SK-N-SH (cell line): ENCODE measurements around the gene RSAD2. TPM values are rescaled to one million over a fixed set of nuclear protein-coding genes. Genes with fewer than 3 reads are reported as not detected.

Experiments used
- CTCF ChIA-PET: fragments of 300-600, 350-600 bp; formaldehyde crosslinking; extraction: SDS; loops from one replicate; lab custom pipeline; 2021; lab: Yijun Ruan, JAX
- POLR2A ChIA-PET: fragments of 350-600 bp; sonication (Branson Sonifier 250); formaldehyde crosslinking; extraction: SDS; loops from one replicate; lab custom pipeline; 2020; ENCODE audit warnings: antibody characterized with exemption, inconsistent platforms; lab: Yijun Ruan, JAX
- DNase-seq: peaks from one replicate; pipeline ENCODE4 v3.0.0; 2012
- H2AFZ ChIP-seq: fragments of 200-600 bp; sonication (generic); 2 replicates; pipeline ENCODE4 v1.8.1; 2016; ENCODE audit warnings: antibody characterized with exemption, mild to moderate bottlenecking, low read depth
- H3F3A ChIP-seq: fragments of 200-600 bp; sonication (generic); replicated peaks from 2 replicates; pipeline ENCODE3; 2016; ENCODE audit warnings: antibody characterized with exemption, mild to moderate bottlenecking; ENCODE audit not compliant: insufficient read depth
- H3K27ac ChIP-seq, 2 experiments: fragments of 200-500 bp in 1 of 2; fragments of 200-600 bp in 1 of 2; sonication (Bioruptor generic) in 1 of 2; sonication (generic), shearing (Covaris generic) in 1 of 2; 2 replicates each; pipeline versions ENCODE4 v1.5.1 to v1.6.1; 2014 to 2016; ENCODE audit warnings: low read depth in 2 of 2, inconsistent platforms in 1 of 2, low read length in 1 of 2, mild to moderate bottlenecking in 1 of 2, mixed read lengths in 1 of 2
- H3K27me3 ChIP-seq: fragments of 200-600 bp; sonication (generic), shearing (Covaris generic); 2 replicates; pipeline ENCODE4 v1.6.1; 2016; ENCODE audit warnings: mixed run types; ENCODE audit not compliant: insufficient read depth
- H3K36me3 ChIP-seq, 2 experiments: fragments of 200-500 bp in 1 of 2; fragments of 200-600 bp in 1 of 2; sonication (Bioruptor generic) in 1 of 2; sonication (generic) in 1 of 2; replicated peaks in 1 of 2; 2 replicates each; pipeline versions ENCODE3 to v1.5.1; 2014 to 2016; ENCODE audit warnings: low read length in 1 of 2, mild to moderate bottlenecking in 1 of 2; ENCODE audit not compliant: insufficient read depth in 2 of 2, control insufficient read depth in 1 of 2
- H3K4me1 ChIP-seq, 2 experiments: fragments of 200-500 bp in 1 of 2; fragments of 200-600 bp in 1 of 2; sonication (Bioruptor generic) in 1 of 2; sonication (generic), shearing (Covaris generic) in 1 of 2; 2 replicates each; pipeline versions ENCODE4 v1.5.1 to v1.6.1; 2014 to 2016; ENCODE audit warnings: low read depth in 1 of 2, low read length in 1 of 2, mixed run types in 1 of 2; ENCODE audit not compliant: insufficient read depth in 2 of 2, control insufficient read depth in 1 of 2
- H3K4me2 ChIP-seq: fragments of 200-600 bp; sonication (generic), shearing (Covaris generic); 2 replicates; pipeline ENCODE4 v1.6.1; 2017; ENCODE audit warnings: mixed run types
- H3K4me3 ChIP-seq, 2 experiments: fragments of 200-500 bp in 1 of 2; fragments of 200-600 bp in 1 of 2; sonication (Bioruptor generic) in 1 of 2; sonication (generic), shearing (Covaris generic) in 1 of 2; 2 replicates each; pipeline versions ENCODE4 v1.5.1 to v1.8.1; 2014 to 2016; ENCODE audit warnings: low read depth in 2 of 2, inconsistent platforms in 1 of 2, low read length in 1 of 2, mild to moderate bottlenecking in 1 of 2, mixed read lengths in 1 of 2, moderate library complexity in 1 of 2
- H3K79me2 ChIP-seq: fragments of 200-600 bp; sonication (generic); 2 replicates; pipeline ENCODE4 v1.8.1; 2017; ENCODE audit warnings: mild to moderate bottlenecking; ENCODE audit not compliant: insufficient read depth
- H3K9ac ChIP-seq: fragments of 200-600 bp; sonication (generic); 2 replicates; pipeline ENCODE4 v1.6.1; 2017; ENCODE audit warnings: mixed run types
- H3K9me2 ChIP-seq: fragments of 200-600 bp; sonication (generic); 2 replicates; pipeline ENCODE4 v1.6.1; 2017; ENCODE audit warnings: mixed run types
- H3K9me3 ChIP-seq: fragments of 200-600 bp; sonication (generic); 2 replicates; pipeline ENCODE4 v1.6.1; 2017; ENCODE audit warnings: mixed run types, mild to moderate bottlenecking, moderate library complexity
- H4K20me1 ChIP-seq: fragments of 200-600 bp; sonication (generic); 2 replicates; pipeline ENCODE4 v1.6.1; 2017; ENCODE audit warnings: mild to moderate bottlenecking, mixed run types; ENCODE audit not compliant: insufficient read depth
- CHD2 ChIP-seq: fragments of 150-350 bp; IDR thresholded peaks from 2 replicates; pipeline ENCODE4 v1.6.1; 2018; ENCODE audit warnings: low read length; ENCODE audit not compliant: partially characterized antibody
- CTCF ChIP-seq: fragments of 200-600 bp; sonication (generic); IDR thresholded peaks from 2 replicates; pipeline ENCODE4 v1.6.1; 2017; ENCODE audit warnings: antibody characterized with exemption, mild to moderate bottlenecking, moderate library complexity
- EP300 ChIP-seq, 2 experiments: IDR thresholded peaks; 2 replicates each; pipeline versions ENCODE4 v1.4.0 to v1.6.1; 2012; ENCODE audit warnings: borderline replicate concordance in 1 of 2, low read depth in 1 of 2, low read length in 1 of 2
- FOSL2 ChIP-seq: IDR thresholded peaks from 2 replicates; pipeline ENCODE4 v1.4.0; 2012; ENCODE audit warnings: low read depth, mild to moderate bottlenecking, moderate library complexity, borderline replicate concordance
- FOXM1 ChIP-seq: IDR thresholded peaks from 2 replicates; pipeline ENCODE4 v1.4.0; 2012; ENCODE audit warnings: low read depth, mild to moderate bottlenecking
- GABPA ChIP-seq: IDR thresholded peaks from 2 replicates; pipeline ENCODE4 v1.4.0; 2012; ENCODE audit warnings: low read depth, mild to moderate bottlenecking
- MAX ChIP-seq: IDR thresholded peaks from 2 replicates; pipeline ENCODE4 v1.4.0; 2012; ENCODE audit warnings: low read depth
- MEF2A ChIP-seq: IDR thresholded peaks from 2 replicates; pipeline ENCODE4 v1.4.0; 2012; ENCODE audit warnings: low read depth, borderline replicate concordance
- NFIC ChIP-seq: IDR thresholded peaks from 2 replicates; pipeline ENCODE4 v1.4.0; 2012; ENCODE audit warnings: borderline replicate concordance
- RAD21 ChIP-seq: IDR thresholded peaks from 2 replicates; pipeline ENCODE4 v1.6.1; 2012; ENCODE audit warnings: mild to moderate bottlenecking, low read length
- RCOR1 ChIP-seq: fragments of 150-350 bp; IDR thresholded peaks from 2 replicates; pipeline ENCODE4 v1.6.1; 2017; ENCODE audit warnings: antibody characterized with exemption, low read length
- REST ChIP-seq: IDR thresholded peaks from 2 replicates; pipeline ENCODE4 v1.6.1; 2012; ENCODE audit warnings: mild to moderate bottlenecking, low read depth, low read length, moderate library complexity
- SIN3A ChIP-seq: IDR thresholded peaks from 2 replicates; pipeline ENCODE4 v1.6.1; 2012; ENCODE audit warnings: low read depth, mild to moderate bottlenecking, low read length, moderate library complexity, borderline replicate concordance
- USF1 ChIP-seq: IDR thresholded peaks from 2 replicates; pipeline ENCODE4 v1.4.0; 2012; ENCODE audit warnings: low read depth, borderline replicate concordance
- YY1 ChIP-seq: IDR thresholded peaks from 2 replicates; pipeline ENCODE4 v1.4.0; 2012; ENCODE audit warnings: low read depth, mild to moderate bottlenecking
- ZBTB33 ChIP-seq: IDR thresholded peaks from 2 replicates; pipeline ENCODE4 v1.4.0; 2012; ENCODE audit warnings: low read depth, borderline replicate concordance
- WGBS: methylation state at CpG from one replicate; pipeline ENCODE4 v1.1.6; 2017; ENCODE audit warnings: low lambda C conversion rate; 5-methylcytosine and 5-hydroxymethylcytosine counted together
- polyA plus RNA-seq, 3 experiments: library from polyadenylated mRNA; depleted of rRNA; stranded (reverse); fragments of >200 nt; gene quantifications; 2 replicates each; pipeline ENCODE4 v1.2.3, GENCODE V29; 2012

The RSAD2 gene
- polyA plus RNA-seq, 1 of the 3 experiments (the other 2 are of a cell fraction), result 0.35 TPM

- ChIA-PET CTCF (interaction anchor here (0.6 to 4.8 kb wide), 12 partner anchors 10 to 180 kb away, joined by 3 to 32 read pairs (median 5); partner anchors contain the start of gene RSAD2), POLR2A (no interaction called here)
- no peak overlapping the region for H3K4me2 ChIP-seq
- H3K9me3 ChIP-seq, result no peaks in the 10 kb centered on the region
- no peaks in the 10 kb centered on the region for H3K79me2 ChIP-seq
- no peaks in the 10 kb centered on the region for H3K27me3 ChIP-seq
- H3K9me2 ChIP-seq, result no peaks in the 10 kb centered on the region
- no peaks in the 10 kb centered on the region for H4K20me1 ChIP-seq
- no peak overlapping the region for H3K9ac ChIP-seq
- no peak overlapping the region for H2AFZ ChIP-seq
- WGBS, result 94% methylated on average over 7 of the region's 7 CpGs
- H3F3A ChIP-seq, result no peaks in the 10 kb centered on the region
- no peak for DNase-seq
- peaks cover 5 to 10% of the 10 kb centered on the region in 2 experiments; a peak in 2 of 4 replicates for H3K4me1 ChIP-seq
- H3K36me3 ChIP-seq, result no peaks in the 10 kb centered on the region
- H3K4me3 ChIP-seq, result no peak overlapping the region
- no peak for TF ChIP-seq FOSL2
- no peak for TF ChIP-seq RCOR1
- no peak for TF ChIP-seq YY1
- TF ChIP-seq RAD21, result no peak
- TF ChIP-seq MEF2A, result no peak
- TF ChIP-seq NFIC, result no peak
- no peak for TF ChIP-seq FOXM1
- TF ChIP-seq SIN3A, result no peak
- H3K27ac ChIP-seq, result no peak overlapping the region
Measured at GRCh38 chr2:6866982-6867381, 10.6 kb upstream of the RSAD2 start.

- no peaks in the 10 kb centered on the region for H3K79me2 ChIP-seq
- POLR2A ChIA-PET, result no interaction called here
- H3K36me3 ChIP-seq, result no peaks in the 10 kb centered on the region
- H3K27me3 ChIP-seq, result no peaks in the 10 kb centered on the region
- H2AFZ ChIP-seq, result no peak overlapping the region
- H3K9ac ChIP-seq, result no peak overlapping the region
- no peaks in the 10 kb centered on the region for H3K9me2 ChIP-seq
- no peaks in the 10 kb centered on the region for H4K20me1 ChIP-seq
- no peak overlapping the region for H3K4me3 ChIP-seq
- H3F3A ChIP-seq, result no peaks in the 10 kb centered on the region
- 67% methylated on average over 2 of the region's 2 CpGs for WGBS
- peaks cover 6% of the 10 kb centered on the region; the same call in 1 of the 2 replicates for H3K9me3 ChIP-seq
- H3K27ac ChIP-seq, result no peak overlapping the region
- DNase-seq, result no peak
- CTCF ChIA-PET, result interaction anchor here (1.1 to 1.4 kb wide), 3 partner anchors 8 to 143 kb away, joined by 3 to 5 read pairs (median 3); no protein-coding TSS in a partner anchor
- no peaks in the 10 kb centered on the region; a peak in 2 of 4 replicates for H3K4me1 ChIP-seq
- TF ChIP-seq ZBTB33, result no peak
- TF ChIP-seq USF1, result no peak
- no peak for TF ChIP-seq CHD2
- TF ChIP-seq REST, result no peak
- TF ChIP-seq SIN3A, result no peak
- TF ChIP-seq MAX, result no peak
- TF ChIP-seq EP300 (IDR thresholded peaks at IDR 0.05; ENCODE audit: borderline replicate concordance in 1 of 2, low read depth in 1 of 2, low read length in 1 of 2), result no peak
- TF ChIP-seq NFIC, result no peak
- no peak for TF ChIP-seq CTCF
- TF ChIP-seq RCOR1, result no peak
- TF ChIP-seq GABPA, result no peak
- H3K4me2 ChIP-seq, result no peak overlapping the region
Measured at GRCh38 chr2:6872394-6872793, 5.2 kb upstream of the RSAD2 start.
